T-helper 17 cell (primary cell): ENCODE measurements around the gene CENPC. TPM values are rescaled to one million over a fixed set of nuclear protein-coding genes. Genes with fewer than 3 reads are reported as not detected.
"Not testable (repeated sequence)": the region's sequence is repeated elsewhere in the genome, so short reads cannot be mapped to it uniquely, and the experiment has no call there.

ENCODE experiments used
- ATAC-seq: fragments of 150-1000 bp; cut with Tn5 transposase; 2 replicates; pipeline ENCODE4 v1.10.0; 2021; ENCODE audit warnings: mild to moderate bottlenecking, moderate library complexity
- DNase-seq, 3 donors: peaks; one replicate each; pipeline versions ENCODE4 v3.0.0 to v3.0.0-alpha.2; 2020 to 2021
- H3K9me3 ChIP-seq: one replicate; pipeline ENCODE4 v1.7.0; 2013; ENCODE audit warnings: low read length, mild to moderate bottlenecking; ENCODE audit not compliant: control insufficient read depth, poor library complexity, severe bottlenecking
- H3K27ac Mint-ChIP-seq: one replicate; pipeline ENCODE4 v1.8.0; 2022; ENCODE audit warnings: mild to moderate bottlenecking, moderate library complexity, mixed read lengths
- H3K27me3 Mint-ChIP-seq: one replicate; pipeline ENCODE4 v1.8.0; 2022; ENCODE audit warnings: mixed read lengths
- H3K36me3 Mint-ChIP-seq: one replicate; pipeline ENCODE4 v1.8.0; 2022; ENCODE audit warnings: low read depth, mixed read lengths
- H3K4me1 Mint-ChIP-seq: one replicate; pipeline ENCODE4 v1.8.0; 2022; ENCODE audit warnings: mild to moderate bottlenecking, mixed read lengths
- H3K4me3 Mint-ChIP-seq: one replicate; pipeline ENCODE4 v1.8.0; 2022; ENCODE audit warnings: mild to moderate bottlenecking, moderate library complexity, mixed read lengths
- total RNA-seq, 4 donors: library from RNA in 2 of 4; stranded (reverse) in 2 of 4; gene quantifications; one replicate each; pipeline ENCODE4 v1.2.3 and lab custom pipeline; 2022 to 2026

CENPC gene
- total RNA-seq, 2 donors from 2014 or later: 90.0 to 105 TPM

DNA sequence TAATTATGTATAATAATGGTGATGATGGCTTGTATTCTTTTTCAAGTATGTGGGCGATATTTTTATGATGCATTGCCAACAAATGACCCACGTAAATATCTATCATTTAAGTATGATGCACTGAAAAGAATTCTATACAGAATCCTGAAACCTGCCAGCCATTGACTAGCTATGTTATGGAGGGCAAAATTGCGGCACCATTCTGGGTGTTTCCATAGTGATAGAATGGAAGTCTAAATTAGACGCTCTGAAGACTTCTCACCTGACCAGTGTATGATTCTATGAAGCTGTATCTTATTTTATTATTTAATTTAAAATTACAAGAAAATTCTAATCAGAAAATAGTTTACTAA is 677 bp upstream of the CENPC start:
- DNase-seq: no peak
- Mint-ChIP-seq H3K4me1 (peaks cover 25% of the 10 kb centered on the region), H3K36me3 (peaks cover 2% of the 10 kb centered on the region), H3K4me3 (no peak overlapping the region), H3K27ac (peak overlapping the region; percentile 100), H3K27me3 (no peaks in the 10 kb centered on the region)
- ATAC-seq: no peak
- no peaks in the 10 kb centered on the region for H3K9me3 ChIP-seq

DNA sequence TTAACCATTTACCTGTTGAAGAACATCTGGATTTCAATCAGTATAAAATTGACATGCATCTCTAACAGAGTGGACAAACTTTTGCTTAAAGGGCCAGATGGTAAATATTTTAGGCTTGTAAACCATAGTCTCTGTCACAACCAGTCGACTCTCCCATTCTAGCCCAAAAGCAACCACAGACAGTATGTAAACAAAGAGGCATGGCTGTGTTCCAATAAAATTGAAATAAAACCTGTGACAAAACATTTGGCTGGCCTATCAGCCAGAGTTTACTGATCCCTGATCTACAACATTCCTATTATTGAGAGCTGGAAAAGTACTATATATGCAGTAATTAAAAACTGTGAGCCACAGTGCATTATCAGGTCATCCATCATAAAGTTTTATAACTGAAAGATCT is 3.2 kb downstream of the CENPC start:
- H3K9me3 ChIP-seq: no peaks in the 10 kb centered on the region
- Mint-ChIP-seq H3K27me3 (no peaks in the 10 kb centered on the region), H3K4me3 (no peak overlapping the region), H3K27ac (no peak overlapping the region), H3K4me1 (peaks cover 31% of the 10 kb centered on the region), H3K36me3 (peaks cover 6% of the 10 kb centered on the region)
- ATAC-seq (no peak), DNase-seq (no peak)

DNA sequence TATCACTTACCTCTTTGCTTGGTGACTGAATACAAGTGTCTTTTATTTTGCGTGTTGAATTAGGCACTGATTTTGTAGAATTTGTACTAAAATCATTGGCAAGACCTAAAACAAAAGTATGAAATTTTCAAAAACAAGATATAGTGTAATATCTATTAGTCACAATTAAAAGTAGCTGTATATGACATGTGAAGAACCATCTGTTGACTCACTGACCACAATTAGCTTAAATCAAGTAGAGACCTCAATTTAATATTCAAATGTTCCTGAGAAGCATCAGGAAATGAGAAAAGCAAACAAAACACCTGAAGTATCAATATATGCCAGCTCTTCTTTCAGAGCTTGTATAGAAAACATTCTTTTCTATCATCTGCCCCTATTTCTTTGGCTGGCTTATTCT is 5.5 kb downstream of the CENPC start:
- no peak for DNase-seq
- H3K4me1 Mint-ChIP-seq: peaks cover 39% of the 10 kb centered on the region
- no peak for ATAC-seq
- H3K9me3 ChIP-seq: no peaks in the 10 kb centered on the region
- peaks cover 14% of the 10 kb centered on the region for H3K36me3 Mint-ChIP-seq
- no peak overlapping the region for H3K4me3 Mint-ChIP-seq
- peak overlapping the region; percentile 43 for H3K27ac Mint-ChIP-seq
- no peaks in the 10 kb centered on the region for H3K27me3 Mint-ChIP-seq

DNA sequence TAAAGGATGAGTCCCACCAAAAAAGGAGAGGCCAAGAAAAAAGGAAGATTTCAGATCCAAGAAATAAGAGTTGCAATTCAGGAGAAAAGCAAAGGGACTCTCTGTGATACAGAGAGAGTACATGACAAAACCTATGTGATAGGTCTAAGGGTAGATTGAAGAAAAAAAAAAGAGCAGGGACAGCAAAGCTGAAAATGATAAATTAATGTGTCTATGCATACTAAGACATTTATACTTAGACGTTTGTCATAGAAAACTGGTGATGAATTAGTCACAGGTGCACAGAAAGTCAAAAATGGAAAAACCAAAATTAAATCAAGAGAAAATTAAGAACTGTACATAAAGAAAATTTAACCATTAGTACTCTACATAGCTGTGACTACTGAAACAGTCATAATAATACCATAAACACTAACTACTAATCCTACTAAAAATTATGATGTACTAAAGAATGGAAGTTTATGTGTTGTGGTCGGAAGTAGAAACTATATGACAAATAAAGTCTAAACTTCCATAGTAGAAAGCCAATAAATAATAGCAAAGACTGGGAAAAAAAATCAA is 9.9 kb downstream of the CENPC start:
- H3K27me3 Mint-ChIP-seq: no peaks in the 10 kb centered on the region
- peaks cover 18% of the 10 kb centered on the region for H3K36me3 Mint-ChIP-seq
- H3K9me3 ChIP-seq: no peaks in the 10 kb centered on the region
- no peak for DNase-seq
- H3K4me3 Mint-ChIP-seq: no peak overlapping the region
- no peak overlapping the region for H3K27ac Mint-ChIP-seq
- ATAC-seq: no peak
- H3K4me1 Mint-ChIP-seq: peaks cover 19% of the 10 kb centered on the region

GRCh38 chr4:67533112-67533511 is 12.2 kb downstream of the CENPC start:
- ATAC-seq (no peak), DNase-seq (no peak)
- H3K27me3 Mint-ChIP-seq: no peaks in the 10 kb centered on the region
- H3K27ac Mint-ChIP-seq: no peak overlapping the region
- peaks cover 14% of the 10 kb centered on the region for H3K36me3 Mint-ChIP-seq
- H3K9me3 ChIP-seq: no peaks in the 10 kb centered on the region
- H3K4me3 Mint-ChIP-seq: no peak overlapping the region
- peaks cover 21% of the 10 kb centered on the region for H3K4me1 Mint-ChIP-seq

DNA sequence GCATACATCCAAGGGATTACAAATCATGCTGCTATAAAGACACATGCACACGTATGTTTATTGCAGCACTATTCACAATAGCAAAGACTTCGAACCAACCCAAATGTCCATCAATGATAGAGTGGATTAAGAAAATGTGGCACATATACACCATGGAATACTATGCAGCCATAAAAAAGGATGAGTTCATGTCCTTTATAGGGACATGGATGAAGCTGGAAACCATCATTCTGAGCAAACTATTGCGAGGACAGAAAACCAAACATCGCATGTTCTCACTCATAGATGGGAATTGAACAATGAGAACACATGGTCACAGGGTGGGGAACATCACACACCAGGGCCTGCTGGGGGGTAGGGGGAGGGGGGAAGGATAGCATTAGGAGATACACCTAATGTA is 12.9 kb downstream of the CENPC start:
- not testable (repeated sequence) for ATAC-seq, H3K4me3 Mint-ChIP-seq, H3K9me3 ChIP-seq, DNase-seq, H3K27me3 Mint-ChIP-seq
- Mint-ChIP-seq H3K27ac (peak overlapping the region; percentile 53), H3K36me3 (peaks cover 14% of the 10 kb centered on the region), H3K4me1 (peaks cover 24% of the 10 kb centered on the region)

- no peak for DNase-seq
- Mint-ChIP-seq H3K27ac (peak overlapping the region; percentile 53), H3K4me3 (no peak overlapping the region), H3K4me1 (peaks cover 31% of the 10 kb centered on the region), H3K36me3 (peaks cover 14% of the 10 kb centered on the region), H3K27me3 (no peaks in the 10 kb centered on the region)
- no peak for ATAC-seq
- no peaks in the 10 kb centered on the region for H3K9me3 ChIP-seq
Measured at GRCh38 chr4:67531379-67531962, 13.8 kb downstream of the CENPC start.

GRCh38 chr4:67524140-67524539 is 21.2 kb downstream of the CENPC start:
- not testable (repeated sequence) for H3K4me3 Mint-ChIP-seq, H3K27me3 Mint-ChIP-seq, H3K9me3 ChIP-seq, ATAC-seq, DNase-seq, H3K36me3 Mint-ChIP-seq
- H3K4me1 Mint-ChIP-seq: peaks cover 60% of the 10 kb centered on the region
- peak overlapping the region; percentile 83 for H3K27ac Mint-ChIP-seq

- DNase-seq (no peak), ATAC-seq (peak; percentile 69)
- Mint-ChIP-seq H3K27ac (peak overlapping the region; percentile 83), H3K27me3 (no peaks in the 10 kb centered on the region), H3K36me3 (peaks cover 7% of the 10 kb centered on the region), H3K4me1 (peaks cover 52% of the 10 kb centered on the region), H3K4me3 (peak overlapping the region; percentile 57)
- no peaks in the 10 kb centered on the region for H3K9me3 ChIP-seq
Measured at GRCh38 chr4:67522851-67523671, 22.2 kb downstream of the CENPC start.

DNA sequence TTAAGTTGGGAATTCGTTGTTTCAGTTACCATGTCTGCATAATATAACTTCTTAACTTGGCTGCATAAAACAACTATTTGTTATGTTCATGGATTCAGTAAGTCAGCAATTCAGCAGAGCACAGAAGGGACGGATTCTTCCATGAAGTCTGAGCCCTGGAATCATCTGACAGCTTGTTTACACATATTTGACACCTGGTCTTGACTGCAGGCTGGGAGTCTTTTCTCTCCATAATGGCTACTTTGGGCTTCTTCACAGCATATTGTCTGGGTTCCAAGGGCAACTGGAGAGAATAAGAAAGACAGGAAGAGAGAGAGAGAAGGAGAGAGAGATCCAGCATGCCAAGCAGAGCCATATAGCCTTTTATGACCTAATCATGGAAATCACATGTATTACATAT is 23.1 kb downstream of the CENPC start:
- peaks cover 50% of the 10 kb centered on the region for H3K4me1 Mint-ChIP-seq
- peak overlapping the region; percentile 83 for H3K27ac Mint-ChIP-seq
- no peaks in the 10 kb centered on the region for H3K27me3 Mint-ChIP-seq
- peaks cover 7% of the 10 kb centered on the region for H3K36me3 Mint-ChIP-seq
- H3K4me3 Mint-ChIP-seq: no peak overlapping the region
- no peak for ATAC-seq
- no peaks in the 10 kb centered on the region for H3K9me3 ChIP-seq
- DNase-seq: no peak

DNA sequence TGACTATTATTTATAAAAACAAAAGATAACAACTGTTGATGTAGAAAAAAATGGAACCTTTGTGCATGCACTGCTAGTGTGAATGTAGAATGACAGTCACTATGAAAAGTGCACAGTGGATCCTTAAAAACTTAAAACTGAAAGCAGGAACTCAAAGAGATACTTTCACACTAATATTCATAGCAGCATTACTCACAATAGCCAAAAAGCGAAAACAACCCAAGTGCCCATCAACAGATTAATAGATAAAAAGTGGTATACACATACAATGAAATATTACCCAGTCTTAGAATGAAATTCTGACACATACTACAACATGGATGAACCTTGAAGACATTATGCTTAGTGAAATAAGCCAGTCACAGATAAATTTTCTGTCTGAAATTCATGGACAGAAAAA is 23.8 kb downstream of the CENPC start:
- no peaks in the 10 kb centered on the region for H3K27me3 Mint-ChIP-seq
- H3K36me3 Mint-ChIP-seq: peaks cover 7% of the 10 kb centered on the region
- H3K4me3 Mint-ChIP-seq: no peak overlapping the region
- ATAC-seq (no peak), DNase-seq (no peak)
- no peaks in the 10 kb centered on the region for H3K9me3 ChIP-seq
- H3K27ac Mint-ChIP-seq: no peak overlapping the region
- peaks cover 44% of the 10 kb centered on the region for H3K4me1 Mint-ChIP-seq

GRCh38 chr4:67520141-67520540 is 25.2 kb downstream of the CENPC start:
- no peaks in the 10 kb centered on the region for H3K27me3 Mint-ChIP-seq
- ATAC-seq (no peak), DNase-seq (no peak)
- H3K4me3 Mint-ChIP-seq: peak overlapping the region; percentile 46
- no peaks in the 10 kb centered on the region for H3K9me3 ChIP-seq
- H3K36me3 Mint-ChIP-seq: peaks cover 7% of the 10 kb centered on the region
- H3K4me1 Mint-ChIP-seq: peaks cover 38% of the 10 kb centered on the region
- H3K27ac Mint-ChIP-seq: peak overlapping the region; percentile 54

- ATAC-seq (no peak), DNase-seq (no peak)
- no peaks in the 10 kb centered on the region for H3K27me3 Mint-ChIP-seq
- H3K36me3 Mint-ChIP-seq: peaks cover 25% of the 10 kb centered on the region
- H3K27ac Mint-ChIP-seq: peak overlapping the region; percentile 67
- H3K9me3 ChIP-seq: no peaks in the 10 kb centered on the region
- peak overlapping the region; percentile 60 for H3K4me3 Mint-ChIP-seq
- H3K4me1 Mint-ChIP-seq: peaks cover 33% of the 10 kb centered on the region
Measured at GRCh38 chr4:67512501-67512900, 32.8 kb downstream of the CENPC start.
